Stomach smooth muscle (tissue), 2 donors: ENCODE data around the gene GMEB2.

Experiments used
- H3K27ac ChIP-seq: one replicate; pipeline ENCODE4 v1.7.0; 2013; ENCODE audit warnings: mild to moderate bottlenecking, low read length, inconsistent platforms
- H3K27me3 ChIP-seq, 2 donors: one replicate each; pipeline ENCODE4 v1.7.0; 2013; ENCODE audit warnings: low read length in 2 of 2; ENCODE audit not compliant: insufficient read depth in 2 of 2, control insufficient read depth in 1 of 2
- H3K36me3 ChIP-seq, 2 donors: one replicate each; pipeline ENCODE4 v1.7.0; 2013; ENCODE audit warnings: low read length in 2 of 2; ENCODE audit not compliant: control insufficient read depth in 2 of 2, insufficient read depth in 2 of 2
- H3K4me1 ChIP-seq: one replicate; pipeline ENCODE4 v1.7.0; 2013; ENCODE audit warnings: low read length; ENCODE audit not compliant: control insufficient read depth, insufficient read depth
- H3K4me3 ChIP-seq, 2 donors: one replicate each; pipeline ENCODE4 v1.7.0; 2013; ENCODE audit warnings: low read length in 2 of 2
- H3K9ac ChIP-seq, 2 donors: one replicate each; pipeline ENCODE4 v1.7.0; 2013; ENCODE audit warnings: low read length in 2 of 2, mild to moderate bottlenecking in 1 of 2
- H3K9me3 ChIP-seq, 2 donors: one replicate each; pipeline ENCODE4 v1.7.0; 2013; ENCODE audit warnings: low read length in 2 of 2; ENCODE audit not compliant: control insufficient read depth in 2 of 2
- donor health status: healthy.
- donor health status: Pancreatic carcinoma.

Gene GMEB2

DNA sequence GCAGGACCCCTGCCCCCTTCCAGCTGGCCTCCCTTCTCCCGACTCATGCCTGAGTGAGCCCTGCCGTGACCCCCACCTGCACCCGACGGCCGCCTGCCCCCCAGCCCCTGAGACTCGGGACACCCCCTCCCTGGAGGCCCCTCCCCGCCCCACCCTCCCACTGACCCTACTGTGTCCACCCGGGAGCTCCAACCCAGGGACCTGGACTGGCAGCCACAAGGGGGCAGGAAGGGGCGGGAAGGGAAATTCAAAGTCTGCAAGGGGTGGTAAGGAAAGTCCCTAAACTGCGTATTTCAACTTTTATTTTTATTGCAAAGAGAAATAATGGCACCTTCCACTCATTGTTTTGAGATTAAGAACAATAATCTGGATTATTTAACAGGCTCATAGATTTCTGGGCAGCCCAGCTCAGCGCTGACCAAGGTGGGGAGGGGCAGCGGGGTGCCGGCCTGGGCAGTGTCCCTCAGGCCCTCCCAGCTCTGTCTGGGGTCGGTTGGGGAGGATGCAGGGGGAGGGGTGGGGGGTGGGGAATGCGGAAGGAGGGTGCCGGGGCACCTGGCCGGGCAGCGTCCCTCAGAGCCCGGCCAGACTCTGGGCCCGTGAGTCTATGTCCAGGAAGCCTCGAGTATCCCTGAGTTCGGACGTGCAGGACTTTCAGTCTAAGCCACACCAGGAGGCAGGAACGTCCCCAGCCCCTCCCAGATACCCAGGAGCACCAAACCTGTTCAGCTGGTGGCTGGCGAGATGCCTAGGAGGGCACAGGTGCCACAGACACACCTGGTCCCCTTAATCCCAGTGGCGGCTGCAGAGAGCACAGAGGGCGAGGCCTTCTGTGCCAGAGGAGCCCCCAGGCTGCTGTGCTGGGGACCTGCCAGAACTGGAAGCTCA, 88.5 kb downstream of the GMEB2 start:
- Histone ChIP-seq H3K27me3 (peaks cover 21 to 32% of the 10 kb centered on the region in 2 donors), H3K9me3 (no peaks in the 10 kb centered on the region), H3K4me1 (peaks cover 6% of the 10 kb centered on the region), H3K27ac (no peak overlapping the region), H3K9ac (no peak overlapping the region), H3K4me3 (peak overlapping the region in 1 of 2 donors; percentile 55), H3K36me3 (no peaks in the 10 kb centered on the region)
